Nephron progenitor cell (in vitro differentiated cells): Measurements from ENCODE around the gene RBMS1.

Experiments used
- DNase-seq: peaks from one replicate; pipeline ENCODE4 v3.0.0; 2021
- H3K27ac Mint-ChIP-seq: 2 replicates; pipeline ENCODE4 v1.8.0; 2021; ENCODE audit warnings: mild to moderate bottlenecking, moderate library complexity, mixed read lengths
- H3K27me3 Mint-ChIP-seq: 2 replicates; pipeline ENCODE4 v1.8.0; 2021; ENCODE audit warnings: mild to moderate bottlenecking, low read depth, mixed read lengths; ENCODE audit not compliant: poor library complexity
- H3K36me3 Mint-ChIP-seq: 2 replicates; pipeline ENCODE4 v1.8.0; 2021; ENCODE audit warnings: low read depth, mixed read lengths
- H3K4me1 Mint-ChIP-seq: 2 replicates; pipeline ENCODE4 v1.8.0; 2021; ENCODE audit warnings: mixed read lengths
- H3K4me3 Mint-ChIP-seq: 2 replicates; pipeline ENCODE4 v1.8.0; 2021; ENCODE audit warnings: mild to moderate bottlenecking, moderate library complexity, mixed read lengths
- H3K9me3 Mint-ChIP-seq: 2 replicates; pipeline ENCODE4 v1.8.0; 2021; ENCODE audit warnings: mild to moderate bottlenecking, moderate library complexity, mixed read lengths
- TF ChIP-seq, protein P1 (sequence below): fragments of 200-600 bp; sonication (generic); IDR thresholded peaks from 2 replicates; pipeline ENCODE4 v1.5.0; 2021; ENCODE audit warnings: antibody characterized with exemption

The RBMS1 gene

DNA sequence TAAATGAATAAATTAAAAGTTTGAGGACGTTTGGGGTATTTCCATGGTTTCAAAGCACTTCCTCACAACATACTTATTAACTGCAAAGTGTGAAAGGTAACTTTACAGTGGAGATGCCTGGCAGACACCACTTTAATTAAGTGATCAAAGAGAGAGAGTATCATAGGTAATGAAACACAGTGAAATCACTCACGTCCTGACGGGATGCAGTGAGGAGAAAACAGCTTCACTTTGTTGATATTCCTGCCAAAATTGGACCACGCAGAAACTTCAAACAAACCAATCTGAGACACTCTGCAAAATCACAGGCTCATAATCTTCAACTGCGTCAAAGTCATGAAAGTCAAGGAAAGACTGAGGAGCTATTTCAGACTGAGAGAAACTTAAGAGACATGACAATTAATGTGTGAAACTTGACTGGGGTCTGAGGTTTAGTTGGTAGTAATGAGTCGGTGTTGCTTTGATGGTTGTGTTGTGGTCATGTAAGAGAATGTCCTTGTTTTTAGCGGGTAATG lies 227.5 kb downstream of the RBMS1 start:
- H3K27me3 Mint-ChIP-seq: peaks cover 3% of the 10 kb centered on the region
- H3K27ac Mint-ChIP-seq: no peak overlapping the region
- no peaks in the 10 kb centered on the region for H3K9me3 Mint-ChIP-seq
- TF ChIP-seq, protein P1, sequence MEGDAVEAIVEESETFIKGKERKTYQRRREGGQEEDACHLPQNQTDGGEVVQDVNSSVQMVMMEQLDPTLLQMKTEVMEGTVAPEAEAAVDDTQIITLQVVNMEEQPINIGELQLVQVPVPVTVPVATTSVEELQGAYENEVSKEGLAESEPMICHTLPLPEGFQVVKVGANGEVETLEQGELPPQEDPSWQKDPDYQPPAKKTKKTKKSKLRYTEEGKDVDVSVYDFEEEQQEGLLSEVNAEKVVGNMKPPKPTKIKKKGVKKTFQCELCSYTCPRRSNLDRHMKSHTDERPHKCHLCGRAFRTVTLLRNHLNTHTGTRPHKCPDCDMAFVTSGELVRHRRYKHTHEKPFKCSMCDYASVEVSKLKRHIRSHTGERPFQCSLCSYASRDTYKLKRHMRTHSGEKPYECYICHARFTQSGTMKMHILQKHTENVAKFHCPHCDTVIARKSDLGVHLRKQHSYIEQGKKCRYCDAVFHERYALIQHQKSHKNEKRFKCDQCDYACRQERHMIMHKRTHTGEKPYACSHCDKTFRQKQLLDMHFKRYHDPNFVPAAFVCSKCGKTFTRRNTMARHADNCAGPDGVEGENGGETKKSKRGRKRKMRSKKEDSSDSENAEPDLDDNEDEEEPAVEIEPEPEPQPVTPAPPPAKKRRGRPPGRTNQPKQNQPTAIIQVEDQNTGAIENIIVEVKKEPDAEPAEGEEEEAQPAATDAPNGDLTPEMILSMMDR: no peak
- H3K4me3 Mint-ChIP-seq: no peak overlapping the region
- peaks cover under 1% of the 10 kb centered on the region for H3K36me3 Mint-ChIP-seq
- peaks cover 48% of the 10 kb centered on the region for H3K4me1 Mint-ChIP-seq
- no peak for DNase-seq

DNA sequence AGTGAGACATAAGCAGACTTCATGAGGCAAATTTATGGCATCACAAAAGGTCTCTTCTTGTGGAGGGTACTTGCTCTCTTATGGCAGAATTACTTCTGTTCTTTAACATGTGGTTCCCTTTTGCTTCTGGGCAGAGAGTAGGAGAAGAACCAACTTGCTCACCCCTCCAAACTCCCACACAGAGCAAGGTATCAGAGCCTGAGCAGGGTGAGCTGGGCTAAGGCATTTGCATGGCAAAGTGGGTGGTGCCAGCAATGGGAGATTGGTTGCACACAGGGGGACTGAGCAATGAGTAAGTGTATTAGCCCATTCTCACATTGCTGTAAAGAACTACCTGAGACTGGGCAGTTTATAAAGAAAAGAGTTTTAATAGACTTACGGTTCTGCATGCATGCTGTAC lies 229.3 kb downstream of the RBMS1 start:
- Mint-ChIP-seq H3K36me3 (no peaks in the 10 kb centered on the region), H3K27ac (no peak overlapping the region), H3K4me3 (no peak overlapping the region), H3K27me3 (peaks cover 3% of the 10 kb centered on the region), H3K4me1 (peaks cover 32% of the 10 kb centered on the region), H3K9me3 (peaks cover 7% of the 10 kb centered on the region)
- DNase-seq: no peak
- TF ChIP-seq, protein P1: no peak

DNA sequence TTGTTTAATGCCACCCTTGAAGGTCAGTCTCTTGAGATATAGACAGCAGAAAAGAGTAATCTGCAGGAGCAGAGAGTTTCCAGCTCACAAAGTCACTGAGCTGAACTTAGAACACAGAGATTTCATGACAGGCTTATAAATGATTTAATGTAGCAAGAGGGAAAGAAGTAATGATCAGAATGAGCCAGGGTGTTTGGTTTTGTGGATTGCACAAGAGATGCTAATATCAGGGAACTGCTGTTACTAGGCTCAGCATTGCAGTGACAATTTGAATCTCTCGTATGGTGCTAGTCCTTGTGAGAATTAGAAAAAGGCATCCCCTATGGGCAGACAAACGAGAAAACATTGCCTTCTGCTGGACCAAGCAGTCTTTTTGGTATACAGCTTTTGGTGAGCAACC lies 231.9 kb downstream of the RBMS1 start:
- H3K4me1 Mint-ChIP-seq: peaks cover 20% of the 10 kb centered on the region

DNA sequence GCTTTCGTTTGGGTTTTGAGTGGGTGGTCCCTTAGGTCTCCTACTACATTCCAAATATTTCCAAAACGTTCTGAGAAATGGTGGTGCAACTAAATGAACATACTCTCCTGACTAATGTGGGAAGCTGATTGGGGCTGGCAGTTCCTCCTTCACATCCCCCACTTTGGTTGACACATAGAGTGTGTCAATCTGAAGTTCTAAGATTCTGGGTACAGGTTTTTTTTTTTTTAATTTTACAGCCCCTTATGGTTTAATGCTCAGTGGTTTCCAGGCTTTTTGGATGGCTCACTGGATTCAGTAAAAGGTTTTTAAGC lies 235.2 kb downstream of the RBMS1 start:
- no peak overlapping the region for H3K27ac Mint-ChIP-seq
- no peak for DNase-seq
- H3K27me3 Mint-ChIP-seq: no peaks in the 10 kb centered on the region
- no peak overlapping the region for H3K4me3 Mint-ChIP-seq
- H3K36me3 Mint-ChIP-seq: no peaks in the 10 kb centered on the region
- H3K4me1 Mint-ChIP-seq: peaks cover 19% of the 10 kb centered on the region
- TF ChIP-seq, protein P1: no peak
- peaks cover 8% of the 10 kb centered on the region for H3K9me3 Mint-ChIP-seq

More for the DNA sequence above, 231.9 kb downstream of the RBMS1 start:
- peaks cover 8% of the 10 kb centered on the region for H3K9me3 Mint-ChIP-seq
- no peak overlapping the region for H3K27ac Mint-ChIP-seq
- DNase-seq: no peak
- TF ChIP-seq, protein P1: no peak
- peaks cover 3% of the 10 kb centered on the region for H3K27me3 Mint-ChIP-seq
- H3K36me3 Mint-ChIP-seq: no peaks in the 10 kb centered on the region
- no peak overlapping the region for H3K4me3 Mint-ChIP-seq

DNA sequence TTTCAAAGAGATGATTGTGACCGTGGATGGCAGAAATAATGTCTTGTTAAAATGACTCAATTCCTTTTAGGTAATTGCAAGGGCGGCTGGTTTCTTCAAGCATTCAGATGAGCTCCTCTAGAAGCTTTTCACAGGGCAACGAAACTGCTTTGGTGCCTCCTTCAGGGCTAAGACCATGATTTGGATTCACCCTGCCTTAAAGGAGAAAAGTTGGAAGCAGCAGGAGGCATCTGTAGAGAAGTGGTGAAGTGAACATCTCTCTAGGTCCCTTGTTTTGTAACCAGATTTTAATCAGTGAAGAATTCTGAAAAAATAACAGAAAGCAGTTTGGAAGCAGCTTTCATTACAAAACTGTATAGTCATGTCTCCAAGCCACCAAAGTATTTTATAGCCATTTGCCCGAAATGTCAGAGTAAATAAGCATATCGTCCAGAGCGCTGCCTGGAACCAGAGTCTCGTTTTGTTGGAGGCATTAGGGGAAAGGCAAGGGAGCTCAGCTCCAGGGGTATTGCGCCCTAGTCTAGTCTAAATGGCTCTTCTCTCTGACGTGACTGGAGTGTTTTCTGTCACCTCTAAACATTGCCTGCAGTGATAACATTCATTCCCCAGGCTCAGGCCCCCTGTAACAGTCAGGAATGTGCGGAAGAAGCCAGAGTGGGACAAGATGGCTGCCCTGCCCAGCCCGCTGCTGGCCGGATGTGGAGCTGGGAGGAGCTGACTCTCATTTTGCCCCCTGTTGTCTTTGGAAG lies 235.7 kb downstream of the RBMS1 start:
- TF ChIP-seq, protein P1: no peak
- Mint-ChIP-seq H3K36me3 (no peaks in the 10 kb centered on the region), H3K27ac (no peak overlapping the region), H3K4me3 (no peak overlapping the region), H3K9me3 (peaks cover 8% of the 10 kb centered on the region), H3K4me1 (peaks cover 18% of the 10 kb centered on the region), H3K27me3 (no peaks in the 10 kb centered on the region)
- no peak for DNase-seq
